Activated CD8-positive, alpha-beta T cell treated with anti-CD3 and anti-CD28 coated beads for 36 hours (primary cell): ENCODE results near the gene HGS. TPM values are rescaled to one million over a fixed set of nuclear protein-coding genes. Genes with fewer than 3 reads are reported as not detected.

Experiments used
- ATAC-seq: fragments of 200-7000 bp; cut with Tn5 transposase; one replicate; pipeline ENCODE4 v1.10.0; 2021; ENCODE audit warnings: mild to moderate bottlenecking, moderate library complexity
- CTCF ChIA-PET: fragments of 350-600 bp; sonication (Branson Sonifier 250); formaldehyde crosslinking; loops from one replicate; lab custom pipeline; 2021; ENCODE audit warnings: antibody characterized with exemption; lab: Charles Lee
- POLR2A ChIA-PET: fragments of 350-600 bp; sonication (Branson Sonifier 250); formaldehyde crosslinking; loops from one replicate; lab custom pipeline; 2021; ENCODE audit warnings: antibody characterized with exemption; lab: Charles Lee
- DNase-seq: peaks from one replicate; pipeline ENCODE4 v3.0.0-alpha.2; 2020
- H3K27ac Mint-ChIP-seq: one replicate; pipeline ENCODE4 v1.8.0; 2021; ENCODE audit warnings: mild to moderate bottlenecking, mixed read lengths
- H3K27me3 Mint-ChIP-seq: one replicate; pipeline ENCODE4 v1.8.0; 2021; ENCODE audit warnings: mixed read lengths
- H3K36me3 Mint-ChIP-seq: one replicate; pipeline ENCODE4 v1.8.0; 2021; ENCODE audit warnings: low read depth, mixed read lengths
- H3K4me1 Mint-ChIP-seq: one replicate; pipeline ENCODE4 v1.8.0; 2021; ENCODE audit warnings: low read depth, mixed read lengths
- H3K4me3 Mint-ChIP-seq: one replicate; pipeline ENCODE4 v1.8.0; 2021; ENCODE audit warnings: mild to moderate bottlenecking, moderate library complexity, mixed read lengths
- H3K9me3 Mint-ChIP-seq: one replicate; pipeline ENCODE4 v1.8.0; 2021; ENCODE audit warnings: mixed read lengths
- CTCF ChIP-seq: fragments of 200-600 bp; IDR thresholded peaks from one replicate; pipeline ENCODE4 v1.8.0; 2022; ENCODE audit warnings: antibody characterized with exemption, mild to moderate bottlenecking
- intact Hi-C: fragments of 100-400 bp; cut with micrococcal nuclease; formaldehyde crosslinking; loops from one replicate; pipeline ENCODE4 v1.10.0; 2022
- total RNA-seq, 2 experiments: library from RNA; stranded (reverse); gene quantifications; one replicate each; pipeline ENCODE4 v1.2.3, GENCODE V29; 2021

Gene HGS
- total RNA-seq, 2 experiments from 2014 or later: 98.9 to 113 TPM

- H3K9me3 Mint-ChIP-seq: no peaks in the 10 kb centered on the region
- ChIA-PET CTCF (no interaction called here), POLR2A (interaction anchor here (0.5 to 4.5 kb wide), 9 partner anchors 10 to 273 kb away, joined by 3 to 23 read pairs (median 3); partner anchors contain the start of gene ARHGDIA)
- H3K36me3 Mint-ChIP-seq: peaks cover 32% of the 10 kb centered on the region
- no peak overlapping the region for H3K27ac Mint-ChIP-seq
- ATAC-seq: no peak
- H3K27me3 Mint-ChIP-seq: no peaks in the 10 kb centered on the region
- no peak for TF ChIP-seq CTCF
- H3K4me3 Mint-ChIP-seq: no peak overlapping the region
- H3K4me1 Mint-ChIP-seq: peaks cover 30% of the 10 kb centered on the region
- no peak for DNase-seq
- intact Hi-C loops: no loop called here
Observed at GRCh38 chr17:81707725-81708646, 24.2 kb downstream of the HGS start.

GRCh38 chr17:81708739-81709185, 25.0 kb downstream of the HGS start:
- Mint-ChIP-seq H3K27me3 (no peaks in the 10 kb centered on the region), H3K27ac (no peak overlapping the region), H3K4me3 (no peak overlapping the region), H3K4me1 (peaks cover 35% of the 10 kb centered on the region), H3K9me3 (no peaks in the 10 kb centered on the region), H3K36me3 (peaks cover 32% of the 10 kb centered on the region)
- intact Hi-C loops: no loop called here
- no peak for TF ChIP-seq CTCF
- ChIA-PET POLR2A (interaction anchor here (1.1 to 4.5 kb wide), 8 partner anchors 10 to 162 kb away, joined by 3 to 23 read pairs (median 4); partner anchors contain the start of genes ARHGDIA and FAAP100), CTCF (interaction anchor here (1.3 kb wide), 1 partner anchor 33 kb away, joined by 3 read pairs; no protein-coding TSS in a partner anchor)
- ATAC-seq (no peak), DNase-seq (no peak)

GRCh38 chr17:81710514-81711308, 26.9 kb downstream of the HGS start:
- Mint-ChIP-seq H3K9me3 (no peaks in the 10 kb centered on the region), H3K36me3 (peaks cover 19% of the 10 kb centered on the region), H3K27me3 (no peaks in the 10 kb centered on the region), H3K4me3 (peak overlapping the region; percentile 74), H3K27ac (peak overlapping the region; percentile 83), H3K4me1 (peaks cover 28% of the 10 kb centered on the region)
- CTCF ChIA-PET: interaction anchor here (1.1 kb wide), 1 partner anchor 27 kb away, joined by 4 read pairs; the partner anchor contains the start of genes ARL16 and HGS
- TF ChIP-seq CTCF: no peak
- intact Hi-C loops: no loop called here
- DNase-seq (peak; percentile 46), ATAC-seq (no peak)
- POLR2A ChIA-PET: interaction anchor here (1.3 to 4.5 kb wide), 7 partner anchors 8 to 160 kb away, joined by 4 to 23 read pairs (median 8); partner anchors contain the start of genes ARHGDIA, ARL16, HGS and MRPL12

GRCh38 chr17:81711814-81712467, 28.1 kb downstream of the HGS start, which contains the start of gene SLC25A10:
Gene SLC25A10, plus strand, starts transcription at chr17:81712284. Its CDS starts 143 bp downstream, at chr17:81712427.
- peak within 1 kb of the TSS; percentile 83 for H3K27ac Mint-ChIP-seq
- ATAC-seq: peak; percentile 85
- no peaks in the 10 kb centered on the region for H3K27me3 Mint-ChIP-seq

More at GRCh38 chr17:81711814-81712467, 28.1 kb downstream of the HGS start, which contains the start of gene SLC25A10:
- CTCF ChIA-PET: interaction anchor here (1.1 kb wide), 1 partner anchor 28 kb away, joined by 4 read pairs; the partner anchor contains the start of genes ARL16 and HGS
- DNase-seq: peak; percentile 88
- H3K4me1 Mint-ChIP-seq: peaks cover 24% of the 10 kb centered on the region
- H3K4me3 Mint-ChIP-seq: peak within 1 kb of the TSS; percentile 92
- peak; percentile 11 for TF ChIP-seq CTCF
- H3K36me3 Mint-ChIP-seq: peaks cover 8% of the 10 kb centered on the region
- POLR2A ChIA-PET: interaction anchor here (0.6 to 4.5 kb wide), 12 partner anchors 8 to 159 kb away, joined by 3 to 40 read pairs (median 6); partner anchors contain the start of genes ARHGDIA, ARL16, HGS and MRPL12
- intact Hi-C loops: no loop called here
- H3K9me3 Mint-ChIP-seq: no peaks in the 10 kb centered on the region
